ENCODE data around the gene APBA2.

- no peak for TF ChIP-seq CTCF (IDR thresholded peaks at IDR 0.05; ENCODE audit: borderline replicate concordance, extremely low read depth, low read length, poor library complexity, severe bottlenecking)
- TF ChIP-seq EZH2 (IDR thresholded peaks at IDR 0.05; ENCODE audit: borderline replicate concordance, low read depth, low read length, severe bottlenecking), result no peak
Measured at GRCh38 chr15:29104566-29104880, 218.7 kb downstream of the APBA2 start.

Measured in DND-41 (cell line).